Activated CD8-positive, alpha-beta T cell treated with anti-CD3 and anti-CD28 coated beads for 36 hours (primary cell): ENCODE results near the gene HIRA. TPM values are rescaled to one million over a fixed set of nuclear protein-coding genes. Genes with fewer than 3 reads are reported as not detected.

Experiments
- ATAC-seq: fragments of 200-7000 bp; cut with Tn5 transposase; one replicate; pipeline ENCODE4 v1.10.0; 2021; ENCODE audit warnings: mild to moderate bottlenecking, moderate library complexity
- CTCF ChIA-PET: fragments of 350-600 bp; sonication (Branson Sonifier 250); formaldehyde crosslinking; loops from one replicate; lab custom pipeline; 2021; ENCODE audit warnings: antibody characterized with exemption; lab: Charles Lee
- POLR2A ChIA-PET: fragments of 350-600 bp; sonication (Branson Sonifier 250); formaldehyde crosslinking; loops from one replicate; lab custom pipeline; 2021; ENCODE audit warnings: antibody characterized with exemption; lab: Charles Lee
- DNase-seq: peaks from one replicate; pipeline ENCODE4 v3.0.0-alpha.2; 2020
- H3K27ac Mint-ChIP-seq: one replicate; pipeline ENCODE4 v1.8.0; 2021; ENCODE audit warnings: mild to moderate bottlenecking, mixed read lengths
- H3K27me3 Mint-ChIP-seq: one replicate; pipeline ENCODE4 v1.8.0; 2021; ENCODE audit warnings: mixed read lengths
- H3K36me3 Mint-ChIP-seq: one replicate; pipeline ENCODE4 v1.8.0; 2021; ENCODE audit warnings: low read depth, mixed read lengths
- H3K4me1 Mint-ChIP-seq: one replicate; pipeline ENCODE4 v1.8.0; 2021; ENCODE audit warnings: low read depth, mixed read lengths
- H3K4me3 Mint-ChIP-seq: one replicate; pipeline ENCODE4 v1.8.0; 2021; ENCODE audit warnings: mild to moderate bottlenecking, moderate library complexity, mixed read lengths
- H3K9me3 Mint-ChIP-seq: one replicate; pipeline ENCODE4 v1.8.0; 2021; ENCODE audit warnings: mixed read lengths
- intact Hi-C: fragments of 100-400 bp; cut with micrococcal nuclease; formaldehyde crosslinking; loops from one replicate; pipeline ENCODE4 v1.10.0; 2022
- total RNA-seq, 2 experiments: library from RNA; stranded (reverse); gene quantifications; one replicate each; pipeline ENCODE4 v1.2.3, GENCODE V29; 2021
- TF ChIP-seq, protein P1 (sequence below): fragments of 200-600 bp; IDR thresholded peaks from one replicate; pipeline ENCODE4 v1.8.0; 2022; ENCODE audit warnings: antibody characterized with exemption, mild to moderate bottlenecking

Gene HIRA
- total RNA-seq, 2 experiments from 2014 or later, result 29.7 to 30.5 TPM

DNA sequence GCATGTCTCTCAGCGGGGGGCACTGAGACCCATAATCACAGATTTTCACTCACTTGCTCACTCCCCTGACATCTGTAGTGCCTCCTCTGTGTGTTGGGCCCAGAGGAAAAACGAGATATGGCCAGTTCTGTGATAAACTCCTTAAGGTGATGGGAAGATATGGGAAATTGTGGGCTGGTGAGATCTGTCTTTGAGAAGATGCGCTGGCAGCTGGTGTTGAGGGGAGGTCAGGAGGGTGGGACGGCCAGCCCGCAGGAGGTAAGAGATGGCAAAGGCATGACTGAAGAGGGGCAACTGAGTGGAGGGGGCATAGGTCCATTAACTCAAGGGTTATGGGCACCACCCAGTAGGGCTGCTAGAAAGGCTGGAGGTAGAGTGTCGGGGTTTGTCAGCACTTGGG, 79.9 kb downstream of the HIRA start:
- H3K27ac Mint-ChIP-seq, result no peak overlapping the region
- TF ChIP-seq, protein P1, sequence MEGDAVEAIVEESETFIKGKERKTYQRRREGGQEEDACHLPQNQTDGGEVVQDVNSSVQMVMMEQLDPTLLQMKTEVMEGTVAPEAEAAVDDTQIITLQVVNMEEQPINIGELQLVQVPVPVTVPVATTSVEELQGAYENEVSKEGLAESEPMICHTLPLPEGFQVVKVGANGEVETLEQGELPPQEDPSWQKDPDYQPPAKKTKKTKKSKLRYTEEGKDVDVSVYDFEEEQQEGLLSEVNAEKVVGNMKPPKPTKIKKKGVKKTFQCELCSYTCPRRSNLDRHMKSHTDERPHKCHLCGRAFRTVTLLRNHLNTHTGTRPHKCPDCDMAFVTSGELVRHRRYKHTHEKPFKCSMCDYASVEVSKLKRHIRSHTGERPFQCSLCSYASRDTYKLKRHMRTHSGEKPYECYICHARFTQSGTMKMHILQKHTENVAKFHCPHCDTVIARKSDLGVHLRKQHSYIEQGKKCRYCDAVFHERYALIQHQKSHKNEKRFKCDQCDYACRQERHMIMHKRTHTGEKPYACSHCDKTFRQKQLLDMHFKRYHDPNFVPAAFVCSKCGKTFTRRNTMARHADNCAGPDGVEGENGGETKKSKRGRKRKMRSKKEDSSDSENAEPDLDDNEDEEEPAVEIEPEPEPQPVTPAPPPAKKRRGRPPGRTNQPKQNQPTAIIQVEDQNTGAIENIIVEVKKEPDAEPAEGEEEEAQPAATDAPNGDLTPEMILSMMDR, result no peak

DNA sequence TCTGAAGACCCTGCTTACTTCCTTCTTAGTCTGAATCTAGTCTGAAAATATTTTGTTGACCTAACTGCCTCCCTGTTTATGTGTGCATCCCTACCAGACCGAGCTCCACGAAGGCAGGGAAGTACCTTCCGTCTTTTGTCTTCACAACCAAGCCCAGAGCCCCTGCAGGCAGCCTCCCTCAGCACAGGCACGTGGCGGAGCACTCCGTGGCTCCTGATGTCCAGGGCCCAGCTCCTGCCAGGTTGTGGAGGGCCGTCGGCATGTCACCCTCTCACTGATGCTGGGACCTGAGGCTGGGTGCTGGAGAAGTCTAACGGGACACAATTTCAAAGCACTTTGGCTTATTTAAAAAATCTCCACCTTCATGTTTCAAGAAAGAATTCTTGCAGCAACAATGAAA, 80.6 kb downstream of the HIRA start:
- ChIA-PET CTCF (no interaction called here), POLR2A (no interaction called here)
- peaks cover 39% of the 10 kb centered on the region for H3K36me3 Mint-ChIP-seq
- H3K27me3 Mint-ChIP-seq, result no peaks in the 10 kb centered on the region
- no peak overlapping the region for H3K27ac Mint-ChIP-seq
- no peaks in the 10 kb centered on the region for H3K9me3 Mint-ChIP-seq
- intact Hi-C loops, result no loop called here
- ATAC-seq (no peak), DNase-seq (no peak)
- TF ChIP-seq, protein P1, result no peak
- no peaks in the 10 kb centered on the region for H3K4me1 Mint-ChIP-seq
- no peak overlapping the region for H3K4me3 Mint-ChIP-seq

More for the DNA sequence above, 79.9 kb downstream of the HIRA start:
- Mint-ChIP-seq H3K9me3 (no peaks in the 10 kb centered on the region), H3K27me3 (no peaks in the 10 kb centered on the region), H3K36me3 (peaks cover 39% of the 10 kb centered on the region), H3K4me3 (no peak overlapping the region), H3K4me1 (no peaks in the 10 kb centered on the region)
- POLR2A ChIA-PET, result no interaction called here
- no peak for ATAC-seq
- intact Hi-C loops, result no loop called here
- no peak for DNase-seq
- CTCF ChIA-PET, result no interaction called here

DNA sequence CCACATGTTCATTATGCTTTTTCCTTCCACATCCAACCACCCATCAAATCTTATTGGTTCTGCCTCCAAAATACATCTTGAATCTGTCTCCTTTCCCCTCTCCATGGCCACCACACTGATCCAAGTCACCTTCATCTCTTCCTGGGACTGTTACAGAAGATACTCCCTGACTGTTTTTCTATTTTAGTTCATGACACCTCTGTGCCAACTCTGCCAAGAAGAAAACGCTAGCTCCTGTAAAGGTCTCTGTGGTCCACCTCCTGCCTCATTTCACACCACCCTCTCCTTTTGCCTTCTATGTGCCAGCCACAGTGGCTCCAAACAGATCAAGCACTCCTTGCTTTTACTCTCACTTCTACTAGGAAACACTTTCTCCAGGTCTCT, 81.1 kb downstream of the HIRA start:
- TF ChIP-seq, protein P1, result no peak
- ChIA-PET CTCF (no interaction called here), POLR2A (no interaction called here)
- Mint-ChIP-seq H3K4me3 (no peak overlapping the region), H3K27me3 (no peaks in the 10 kb centered on the region), H3K9me3 (no peaks in the 10 kb centered on the region), H3K27ac (no peak overlapping the region), H3K4me1 (no peaks in the 10 kb centered on the region), H3K36me3 (peaks cover 39% of the 10 kb centered on the region)
- ATAC-seq (no peak), DNase-seq (no peak)
- intact Hi-C loops, result no loop called here

DNA sequence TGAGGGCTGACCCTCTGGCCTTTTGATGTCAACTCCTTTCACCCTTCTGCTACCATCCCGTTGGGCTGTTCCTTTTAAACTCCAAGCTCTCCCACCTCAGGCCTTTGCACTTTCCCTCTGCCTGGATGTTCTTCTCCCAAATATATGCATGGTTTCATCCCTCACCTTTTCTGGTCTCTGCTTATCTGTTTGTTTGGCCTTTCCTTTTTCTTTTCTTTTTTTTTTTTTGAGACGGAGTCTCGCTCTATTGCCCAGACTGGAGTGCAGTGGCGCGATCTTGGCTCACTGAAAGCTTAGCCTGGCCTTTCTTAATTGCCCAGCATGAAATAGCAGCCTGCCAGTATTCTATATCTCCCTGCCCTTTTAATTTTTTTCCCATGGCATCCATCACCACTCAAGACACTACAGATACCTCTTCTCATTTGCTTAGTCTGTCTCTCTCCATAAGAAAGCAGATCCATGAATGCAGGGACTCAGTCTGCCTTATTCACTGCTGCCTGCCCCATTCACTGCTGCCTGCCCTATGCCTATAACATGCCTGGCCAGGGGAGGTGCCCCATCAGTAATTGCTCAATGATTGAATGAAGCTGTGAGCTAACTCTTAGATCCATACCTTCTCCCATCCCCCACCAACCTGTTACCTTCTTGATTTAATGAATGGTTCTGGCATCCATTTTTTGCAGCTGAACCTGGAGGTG, 81.6 kb downstream of the HIRA start:
- H3K36me3 Mint-ChIP-seq, result peaks cover 43% of the 10 kb centered on the region
- POLR2A ChIA-PET, result no interaction called here
- no peak for DNase-seq
- intact Hi-C loops, result no loop called here
- ATAC-seq, result no peak
- CTCF ChIA-PET, result no interaction called here
- no peak overlapping the region for H3K4me3 Mint-ChIP-seq
- H3K27ac Mint-ChIP-seq, result no peak overlapping the region
- no peaks in the 10 kb centered on the region for H3K27me3 Mint-ChIP-seq
- no peaks in the 10 kb centered on the region for H3K9me3 Mint-ChIP-seq
- H3K4me1 Mint-ChIP-seq, result no peaks in the 10 kb centered on the region
- TF ChIP-seq, protein P1, result no peak

DNA sequence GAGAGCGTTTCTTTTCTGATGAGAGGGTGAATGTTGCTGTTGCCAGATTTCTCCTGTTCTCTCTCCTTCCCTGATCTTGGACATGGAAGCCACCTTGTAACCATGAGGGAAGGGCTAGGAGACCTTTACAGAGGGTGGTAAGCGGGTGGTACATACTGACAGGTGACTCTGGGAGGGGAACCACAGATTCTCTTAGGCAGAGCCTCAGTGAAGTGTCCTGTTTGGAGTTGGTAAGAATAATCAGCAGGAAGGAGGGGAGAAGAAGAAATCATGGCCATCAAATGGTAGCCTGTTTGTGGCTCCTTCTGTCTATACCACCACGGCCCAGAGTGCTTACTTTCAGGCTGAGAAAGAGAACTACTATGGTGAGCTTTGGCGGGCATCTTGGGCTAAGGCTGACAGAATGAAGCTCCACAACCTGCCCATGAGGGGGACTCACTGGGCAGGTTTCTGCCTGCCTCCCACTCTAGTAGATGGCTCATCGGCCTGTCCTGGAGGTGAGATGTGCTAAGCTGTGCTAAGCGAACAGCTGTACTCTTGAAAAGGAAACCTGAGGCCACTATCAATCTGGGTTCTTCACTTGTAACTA, 84.8 kb downstream of the HIRA start:
- intact Hi-C loops, result no loop called here
- ChIA-PET CTCF (no interaction called here), POLR2A (no interaction called here)
- no peak for ATAC-seq
- Mint-ChIP-seq H3K4me1 (no peaks in the 10 kb centered on the region), H3K36me3 (peaks cover 62% of the 10 kb centered on the region), H3K9me3 (peaks cover 5% of the 10 kb centered on the region), H3K27me3 (no peaks in the 10 kb centered on the region), H3K4me3 (no peak overlapping the region), H3K27ac (no peak overlapping the region)
- TF ChIP-seq, protein P1, result no peak
- DNase-seq, result no peak
